WERI-Rb-1 (cell line): ENCODE data around the gene RABGAP1L.
A peak's percentile ranks its signal among the peaks of the same experiment; 100 is the strongest.

ENCODE experiments used
- DNase-seq: peaks from one replicate; pipeline ENCODE4 v3.0.0-alpha.2; 2020
- H3K27ac ChIP-seq: fragments of 250-450 bp; sonication (Bioruptor Pico); 2 replicates; pipeline ENCODE4 v1.5.1; 2020; ENCODE audit warnings: mild to moderate bottlenecking, moderate library complexity
- H3K27me3 ChIP-seq: fragments of 250-450 bp; sonication (Bioruptor Pico); 2 replicates; pipeline ENCODE4 v1.5.1; 2021; ENCODE audit warnings: mild to moderate bottlenecking, low read depth, moderate library complexity; ENCODE audit not compliant: insufficient read depth, severe bottlenecking
- H3K36me3 ChIP-seq: fragments of 250-450 bp; sonication (Bioruptor Pico); 2 replicates; pipeline ENCODE4 v1.5.1; 2020; ENCODE audit warnings: mild to moderate bottlenecking, moderate library complexity
- H3K4me3 ChIP-seq: 2 replicates; pipeline ENCODE4 v1.5.1; 2011; ENCODE audit warnings: low read depth, mild to moderate bottlenecking, control low read depth, low read length
- H3K9me3 ChIP-seq: fragments of 250-450 bp; sonication (Bioruptor Pico); 2 replicates; pipeline ENCODE4 v1.5.1; 2021; ENCODE audit warnings: mild to moderate bottlenecking, moderate library complexity; ENCODE audit not compliant: severe bottlenecking
- TF ChIP-seq, protein P1 (sequence below): IDR thresholded peaks from 2 replicates; pipeline ENCODE4 v1.5.1; 2011; ENCODE audit warnings: low read depth, mild to moderate bottlenecking, control low read depth, inconsistent platforms, low read length

RABGAP1L gene

DNA sequence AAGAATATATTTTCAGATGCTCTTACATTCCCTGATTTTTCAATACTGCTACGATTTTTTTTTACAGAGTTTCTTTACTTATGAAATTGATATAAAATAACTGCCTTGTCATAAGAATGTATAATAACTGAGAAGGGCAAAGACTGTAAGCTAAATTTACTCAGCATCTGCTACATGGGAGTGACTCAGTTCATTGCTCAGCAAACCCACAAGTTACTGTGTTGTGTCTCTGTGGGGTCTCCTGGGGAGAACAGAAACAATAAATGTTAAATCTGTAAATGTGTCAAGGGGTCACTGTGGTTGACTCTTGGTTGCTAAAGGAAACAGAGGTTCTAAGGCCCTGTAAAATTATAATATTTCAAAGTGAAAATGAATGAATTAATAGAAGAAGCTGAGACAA lies 630.1 kb downstream of the RABGAP1L start:
- Histone ChIP-seq H3K4me3 (no peak overlapping the region), H3K9me3 (no peaks in the 10 kb centered on the region), H3K27ac (no peak overlapping the region), H3K36me3 (no peaks in the 10 kb centered on the region), H3K27me3 (no peaks in the 10 kb centered on the region)
- no peak for DNase-seq
- TF ChIP-seq, protein P1, sequence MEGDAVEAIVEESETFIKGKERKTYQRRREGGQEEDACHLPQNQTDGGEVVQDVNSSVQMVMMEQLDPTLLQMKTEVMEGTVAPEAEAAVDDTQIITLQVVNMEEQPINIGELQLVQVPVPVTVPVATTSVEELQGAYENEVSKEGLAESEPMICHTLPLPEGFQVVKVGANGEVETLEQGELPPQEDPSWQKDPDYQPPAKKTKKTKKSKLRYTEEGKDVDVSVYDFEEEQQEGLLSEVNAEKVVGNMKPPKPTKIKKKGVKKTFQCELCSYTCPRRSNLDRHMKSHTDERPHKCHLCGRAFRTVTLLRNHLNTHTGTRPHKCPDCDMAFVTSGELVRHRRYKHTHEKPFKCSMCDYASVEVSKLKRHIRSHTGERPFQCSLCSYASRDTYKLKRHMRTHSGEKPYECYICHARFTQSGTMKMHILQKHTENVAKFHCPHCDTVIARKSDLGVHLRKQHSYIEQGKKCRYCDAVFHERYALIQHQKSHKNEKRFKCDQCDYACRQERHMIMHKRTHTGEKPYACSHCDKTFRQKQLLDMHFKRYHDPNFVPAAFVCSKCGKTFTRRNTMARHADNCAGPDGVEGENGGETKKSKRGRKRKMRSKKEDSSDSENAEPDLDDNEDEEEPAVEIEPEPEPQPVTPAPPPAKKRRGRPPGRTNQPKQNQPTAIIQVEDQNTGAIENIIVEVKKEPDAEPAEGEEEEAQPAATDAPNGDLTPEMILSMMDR: no peak

DNA sequence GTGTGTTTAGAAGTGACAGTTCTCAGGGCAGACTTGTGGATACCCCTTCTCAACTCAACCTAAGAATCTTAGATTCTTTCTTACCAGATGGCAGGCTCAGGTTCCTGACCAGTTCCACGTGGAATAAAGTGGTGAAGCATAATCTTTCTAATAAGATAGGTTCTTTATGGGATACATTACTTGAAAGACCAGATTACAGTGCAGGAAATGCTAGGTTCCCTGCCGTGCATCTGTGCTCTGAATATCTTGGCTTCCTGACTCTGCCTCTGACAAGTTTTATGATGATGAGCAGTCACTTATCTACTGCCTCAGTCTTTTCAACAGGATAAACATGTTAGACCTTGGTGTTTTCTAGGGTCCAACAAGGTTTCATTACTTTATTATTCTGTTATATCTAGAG lies 632.5 kb downstream of the RABGAP1L start:
- Histone ChIP-seq H3K27ac (peak overlapping the region; percentile 37), H3K4me3 (no peak overlapping the region), H3K9me3 (no peaks in the 10 kb centered on the region), H3K36me3 (no peaks in the 10 kb centered on the region), H3K27me3 (no peaks in the 10 kb centered on the region)
- peak; percentile 66 for DNase-seq
- TF ChIP-seq, protein P1: no peak

DNA sequence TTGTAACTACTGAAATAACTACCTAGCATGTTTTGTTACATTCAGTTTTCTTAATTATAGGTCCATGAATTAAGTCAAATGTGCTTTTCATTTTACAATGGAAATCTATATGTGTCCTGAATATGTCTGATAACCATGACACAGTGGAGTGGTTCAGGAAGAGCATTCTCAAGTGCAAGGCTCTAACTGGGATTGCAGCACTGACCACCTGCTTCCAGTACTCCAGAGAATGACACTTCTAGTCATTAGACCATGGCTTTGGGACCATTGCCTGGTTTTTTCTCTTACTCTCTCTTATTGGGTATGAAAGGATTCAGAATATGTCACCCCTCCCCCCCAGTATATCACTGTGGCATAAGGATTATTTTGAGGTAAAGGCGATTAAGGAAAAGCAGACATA lies 635.5 kb downstream of the RABGAP1L start:
- H3K36me3 ChIP-seq: no peaks in the 10 kb centered on the region
- H3K27me3 ChIP-seq: no peaks in the 10 kb centered on the region
- DNase-seq: peak; percentile 51
- TF ChIP-seq, protein P1: no peak
- H3K27ac ChIP-seq: no peak overlapping the region
- no peak overlapping the region for H3K4me3 ChIP-seq
- no peaks in the 10 kb centered on the region for H3K9me3 ChIP-seq

DNA sequence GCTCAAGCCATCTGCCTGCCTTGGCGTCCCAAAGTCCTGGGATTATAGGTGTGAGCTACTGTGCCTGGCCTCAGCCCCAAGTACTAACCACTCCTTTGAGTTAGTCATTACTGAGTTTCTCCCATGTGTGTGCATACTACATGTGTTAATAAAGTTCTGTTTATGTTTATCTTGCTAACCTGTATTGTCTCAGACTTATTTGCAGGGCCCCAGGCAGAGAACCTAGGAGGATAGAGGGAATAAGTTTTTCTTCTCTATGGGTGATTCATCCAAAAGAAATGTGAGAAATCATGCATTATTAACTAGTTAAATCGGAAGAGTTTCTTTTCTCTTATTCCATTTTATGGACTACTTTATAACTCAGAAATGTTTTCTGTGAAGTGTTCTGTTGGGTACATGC lies 636.5 kb downstream of the RABGAP1L start:
- Histone ChIP-seq H3K4me3 (no peak overlapping the region), H3K36me3 (no peaks in the 10 kb centered on the region), H3K27ac (no peak overlapping the region), H3K9me3 (no peaks in the 10 kb centered on the region), H3K27me3 (no peaks in the 10 kb centered on the region)
- TF ChIP-seq, protein P1: no peak
- DNase-seq: no peak

DNA sequence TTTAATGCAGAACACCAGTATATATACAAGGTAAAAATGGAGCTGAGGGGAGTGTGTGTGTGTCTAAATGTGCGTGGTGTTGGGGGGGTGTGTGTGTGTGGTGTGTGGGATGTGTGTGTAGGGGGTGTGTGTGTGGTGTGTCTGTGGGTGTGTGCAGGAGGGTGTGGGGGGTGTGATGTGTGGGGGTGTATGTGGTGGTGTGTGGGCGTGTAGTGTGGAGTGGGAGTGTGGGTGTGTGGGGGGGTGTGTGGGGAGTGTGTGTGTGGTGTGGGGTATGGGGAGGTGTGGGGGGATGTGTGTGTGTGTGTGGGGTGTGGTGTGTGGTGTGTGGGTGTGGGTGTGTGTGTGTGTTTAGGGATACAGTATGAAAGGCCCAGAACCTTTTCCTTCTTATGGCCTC lies 638.1 kb downstream of the RABGAP1L start:
- H3K36me3 ChIP-seq: no peaks in the 10 kb centered on the region
- no peaks in the 10 kb centered on the region for H3K27me3 ChIP-seq
- H3K9me3 ChIP-seq: no peaks in the 10 kb centered on the region
- no peak overlapping the region for H3K27ac ChIP-seq
- no peak overlapping the region for H3K4me3 ChIP-seq
- no peak for DNase-seq
- TF ChIP-seq, protein P1: no peak

DNA sequence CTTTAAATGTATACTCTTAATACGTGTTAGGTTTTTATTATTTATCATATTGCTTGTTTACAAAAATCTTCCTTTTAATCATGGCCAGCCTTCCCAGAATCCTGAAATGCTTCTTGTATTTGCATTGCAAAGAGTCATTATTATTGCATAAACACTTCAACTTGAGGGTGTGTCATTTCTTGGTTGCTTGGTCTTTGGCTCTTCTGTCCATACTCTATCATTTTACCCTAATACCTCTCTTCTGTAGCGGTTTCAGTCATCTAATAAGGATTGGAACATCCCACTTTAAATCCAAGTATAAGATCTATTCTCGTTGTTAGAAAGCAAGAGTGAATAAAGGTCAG lies 639.8 kb downstream of the RABGAP1L start:
- no peak for DNase-seq
- H3K27ac ChIP-seq: no peak overlapping the region
- H3K4me3 ChIP-seq: peak overlapping the region; percentile 28

More for the DNA sequence above, 639.8 kb downstream of the RABGAP1L start:
- no peaks in the 10 kb centered on the region for H3K27me3 ChIP-seq
- TF ChIP-seq, protein P1: no peak
- no peaks in the 10 kb centered on the region for H3K36me3 ChIP-seq
- no peaks in the 10 kb centered on the region for H3K9me3 ChIP-seq
